CMK (cell line): ENCODE results near the gene PAX2.

Experiments used
- DNase-seq: peaks from one replicate; pipeline ENCODE4 v3.0.0-alpha.2; 2010; ENCODE audit warnings: low read depth

Gene PAX2

DNA sequence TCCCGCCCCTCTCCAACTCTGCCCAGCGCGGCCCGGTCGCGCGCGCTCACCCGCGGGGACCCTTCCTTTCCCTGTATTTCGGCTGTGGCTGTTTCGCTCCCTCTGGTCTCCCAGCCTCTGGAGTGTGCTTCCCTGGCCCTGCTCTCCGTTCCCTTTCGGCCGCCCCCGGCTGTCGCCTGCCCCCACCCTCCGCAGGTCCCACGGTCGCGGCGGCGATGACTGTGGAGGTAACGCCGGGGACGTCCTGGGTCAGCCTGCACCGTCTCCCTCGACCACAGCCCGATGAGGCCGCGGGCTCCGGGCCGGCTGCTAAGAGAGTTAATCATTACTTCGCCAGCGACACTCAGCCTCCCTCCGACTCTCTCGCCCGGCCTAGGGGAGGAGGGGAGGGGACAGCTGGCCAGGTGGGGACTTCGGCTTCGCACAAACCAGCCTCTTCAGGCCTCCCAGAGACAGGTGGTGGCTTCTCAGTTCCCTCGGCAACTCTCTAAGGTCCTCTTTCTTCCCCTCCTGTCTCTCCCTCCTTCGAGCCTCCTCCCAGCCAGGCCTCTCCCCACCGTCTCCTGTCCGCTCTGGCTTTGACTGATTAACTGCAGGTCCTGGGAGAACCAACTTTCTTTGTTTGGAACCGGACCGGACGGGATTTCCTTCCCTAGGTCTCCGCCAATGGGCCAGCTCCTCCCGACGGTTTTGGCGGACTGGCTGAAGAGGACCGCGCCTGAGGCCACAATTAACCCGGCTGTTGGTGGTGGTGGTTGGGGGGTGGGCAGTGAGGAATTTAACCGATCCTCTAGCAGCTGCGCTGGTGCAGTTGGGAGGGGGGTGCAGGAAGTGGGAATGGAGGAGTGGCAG, 5.6 kb upstream of the PAX2 start:
- no peak for DNase-seq

DNA sequence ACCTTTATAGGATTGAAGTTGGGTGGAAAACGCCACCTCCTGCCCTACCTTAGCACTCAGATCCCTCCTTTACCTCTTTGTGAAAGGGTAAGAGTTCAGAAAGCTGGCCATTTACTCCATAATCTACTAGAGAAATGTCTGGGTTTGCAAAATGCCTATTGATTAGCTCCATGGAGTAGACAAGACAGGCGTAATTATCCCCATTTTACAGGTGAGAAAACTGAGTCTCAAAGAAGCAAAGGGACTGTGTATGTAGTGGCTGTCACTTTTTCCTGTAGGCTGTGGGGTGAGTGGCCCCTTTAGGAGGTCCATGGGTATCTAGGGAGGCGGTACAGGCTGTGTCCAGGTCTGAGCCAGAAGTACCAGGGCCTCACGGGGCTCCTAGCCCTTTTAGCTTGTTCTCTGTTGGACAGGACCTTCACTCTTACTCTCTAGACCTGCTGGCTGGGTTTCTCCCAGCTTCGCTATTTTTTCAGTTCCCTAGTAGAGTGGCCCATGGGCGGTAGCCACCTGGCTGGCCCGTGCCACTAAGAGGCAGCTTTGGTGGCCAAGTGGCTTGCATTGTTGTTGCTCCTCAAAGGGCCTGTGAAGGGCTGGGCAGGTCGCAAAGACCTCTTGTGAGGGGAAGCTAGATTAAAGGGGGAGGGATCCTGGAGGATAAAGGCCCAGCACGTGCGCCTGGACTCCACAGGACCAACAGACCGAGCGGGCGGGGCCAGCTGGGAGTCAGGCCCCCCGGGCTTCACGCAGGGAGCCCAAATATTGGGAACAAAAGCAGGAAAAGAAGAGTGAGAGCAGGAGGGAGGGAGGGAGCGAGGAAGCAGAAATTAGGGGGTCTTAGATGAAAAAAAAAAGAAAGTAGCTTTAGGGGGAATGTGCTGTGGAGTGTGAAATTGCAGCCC, 4.7 kb upstream of the PAX2 start:
- no peak for DNase-seq

DNA sequence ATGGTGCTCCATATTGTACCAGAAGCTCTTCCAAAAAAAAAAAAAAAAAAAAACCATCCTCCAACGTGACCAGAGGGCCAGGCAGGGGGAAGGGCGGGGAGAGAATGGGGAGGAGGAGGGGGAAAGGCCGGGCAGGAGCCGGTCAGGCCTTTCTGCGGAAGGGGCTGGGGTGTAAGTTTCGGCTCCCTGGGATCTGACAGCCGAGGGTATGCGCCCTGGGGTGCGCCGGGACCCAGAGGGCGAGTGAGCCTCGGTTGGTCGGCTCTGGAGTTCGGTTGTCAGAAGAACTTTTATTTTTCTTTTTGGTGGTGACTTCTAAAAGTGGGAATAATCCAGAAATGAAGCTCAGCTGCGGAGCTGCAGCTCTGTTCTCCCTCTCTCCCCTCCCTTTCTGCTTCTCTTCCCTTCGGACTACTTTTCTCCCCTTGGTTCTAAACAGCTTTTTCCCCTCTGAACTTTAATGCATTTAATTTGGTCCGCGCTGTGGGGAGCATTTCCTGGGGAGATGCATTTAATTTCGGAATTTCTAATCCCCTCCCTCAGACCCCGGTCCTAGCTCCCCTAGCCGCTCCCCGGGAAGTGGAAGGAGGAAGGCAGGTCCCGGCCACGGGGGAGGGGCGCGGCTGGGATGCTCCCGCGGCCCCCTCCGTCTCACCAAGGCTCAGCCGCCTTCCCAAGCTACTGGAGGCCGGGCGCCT, 3.9 kb upstream of the PAX2 start:
- no peak for DNase-seq

DNA sequence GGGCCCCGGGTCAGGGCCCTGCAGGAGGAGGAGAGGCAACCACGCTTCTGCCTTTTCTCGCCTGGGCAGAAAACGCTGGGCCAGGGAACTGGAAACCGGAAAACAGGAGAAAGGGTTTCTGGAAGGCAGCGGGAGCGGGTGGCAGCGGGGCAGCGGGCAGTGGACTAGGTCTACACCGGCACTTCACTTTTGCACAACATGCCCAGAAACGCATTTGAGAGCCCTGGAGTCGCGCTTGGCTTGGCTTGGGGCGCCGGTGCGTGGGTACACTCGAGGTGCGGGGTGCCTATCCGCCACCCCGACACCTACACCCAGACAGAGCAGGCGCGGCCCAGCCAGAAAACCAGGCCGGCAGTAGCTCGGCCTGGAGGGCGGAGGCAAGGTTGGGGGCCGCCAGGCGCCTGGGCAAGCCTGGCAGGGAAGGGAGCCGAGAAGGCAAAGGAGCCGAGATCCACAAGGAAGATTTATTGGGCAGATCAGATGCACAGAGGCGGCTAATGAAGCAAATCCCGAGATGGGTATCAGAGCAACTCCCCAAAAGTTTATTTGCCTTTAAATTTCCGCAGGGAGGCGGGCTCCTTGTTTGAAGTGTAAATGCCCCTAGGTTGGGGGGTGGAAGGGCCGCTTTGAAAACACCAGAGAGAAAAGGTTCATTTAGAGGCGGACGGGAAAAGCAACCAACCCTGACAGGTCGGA, 3.2 kb upstream of the PAX2 start:
- no peak for DNase-seq

DNA sequence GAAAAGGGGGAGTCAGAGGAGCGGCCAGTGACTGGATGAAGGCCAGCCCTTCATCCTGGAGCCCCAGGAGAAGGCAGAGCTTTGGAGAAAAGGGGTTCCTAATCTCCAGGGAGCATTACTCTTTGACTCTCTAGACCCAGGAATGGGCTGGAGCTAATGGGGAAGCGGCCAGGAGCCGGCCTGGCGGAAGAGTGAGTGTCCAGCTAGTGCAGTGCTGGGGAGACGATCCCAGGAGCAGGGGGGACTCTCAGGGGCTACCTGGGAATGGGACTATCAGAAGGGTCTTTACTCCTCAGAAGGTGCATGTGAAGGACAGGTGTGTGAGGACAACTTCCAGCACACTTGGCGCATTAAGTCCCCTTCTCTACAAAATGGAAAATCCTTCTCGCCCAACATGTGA, 2.4 kb upstream of the PAX2 start:
- DNase-seq, result no peak

DNA sequence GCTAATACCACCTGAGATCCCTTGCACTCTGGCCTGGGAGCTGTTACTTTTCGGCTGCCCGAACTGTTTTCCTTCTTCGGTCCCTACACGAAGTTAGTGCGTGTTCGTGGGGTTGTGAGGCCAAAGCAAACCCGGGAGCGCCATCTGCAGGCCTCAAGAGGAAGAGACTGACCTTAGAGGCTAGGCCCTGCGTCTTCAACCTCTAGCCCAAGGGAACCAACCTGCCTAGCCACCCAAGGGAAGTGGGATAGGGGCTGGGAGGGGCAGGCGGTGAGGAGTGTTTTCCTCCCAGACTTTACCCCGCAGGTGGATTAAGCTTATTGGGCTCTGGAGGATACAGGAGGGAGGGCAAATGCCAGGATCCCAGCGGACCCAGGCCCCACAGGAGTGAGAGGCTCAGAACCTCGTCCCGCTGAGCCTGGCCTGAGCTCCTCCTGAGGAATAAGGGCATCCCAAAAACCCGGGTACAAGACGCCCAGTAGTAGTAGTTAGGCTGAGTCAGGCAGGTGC, 1.7 kb upstream of the PAX2 start:
- DNase-seq, result peak; percentile 68

DNA sequence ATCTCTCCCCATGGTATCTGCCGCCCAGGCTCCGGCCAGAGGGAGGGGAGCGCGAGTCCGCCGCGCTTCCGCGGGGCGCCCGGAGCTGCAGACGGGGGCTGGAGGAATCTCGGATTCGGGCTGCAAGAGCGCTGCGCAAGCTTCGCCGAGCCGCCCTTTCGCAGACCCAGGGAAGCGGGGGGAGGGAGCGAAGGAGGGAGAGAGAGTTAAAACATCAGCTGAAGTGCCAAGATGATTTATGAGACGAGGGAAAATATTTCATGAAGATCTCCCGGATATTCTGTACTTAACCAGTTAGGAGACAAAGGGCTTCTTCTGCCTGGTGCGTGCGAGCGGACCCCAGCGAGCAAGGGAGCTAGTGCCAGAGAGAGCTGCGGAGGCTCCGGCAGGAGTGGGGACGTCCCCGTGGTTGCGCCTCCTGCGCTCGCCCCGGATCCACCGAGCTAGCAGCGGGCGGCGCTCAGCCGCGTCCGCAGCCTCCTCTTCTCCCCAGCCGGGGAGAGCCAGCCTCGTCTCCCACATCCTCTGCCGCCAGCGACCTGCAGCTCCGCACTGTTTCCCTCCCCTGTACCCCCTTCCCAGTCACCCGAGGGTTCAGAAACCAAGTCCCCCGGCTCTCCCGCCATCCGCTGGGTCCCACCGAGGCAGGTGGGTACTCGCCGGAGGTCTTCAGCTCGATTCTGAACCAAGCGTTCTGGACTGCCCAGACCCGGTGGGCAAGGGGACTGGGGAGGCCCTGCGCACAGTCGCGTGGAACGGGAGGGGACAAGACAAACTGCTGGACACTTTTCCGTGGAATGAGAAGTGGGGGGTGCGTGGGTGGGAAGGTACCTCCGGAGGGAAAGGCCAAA, 1.0 kb upstream of the PAX2 start:
- no peak for DNase-seq

DNA sequence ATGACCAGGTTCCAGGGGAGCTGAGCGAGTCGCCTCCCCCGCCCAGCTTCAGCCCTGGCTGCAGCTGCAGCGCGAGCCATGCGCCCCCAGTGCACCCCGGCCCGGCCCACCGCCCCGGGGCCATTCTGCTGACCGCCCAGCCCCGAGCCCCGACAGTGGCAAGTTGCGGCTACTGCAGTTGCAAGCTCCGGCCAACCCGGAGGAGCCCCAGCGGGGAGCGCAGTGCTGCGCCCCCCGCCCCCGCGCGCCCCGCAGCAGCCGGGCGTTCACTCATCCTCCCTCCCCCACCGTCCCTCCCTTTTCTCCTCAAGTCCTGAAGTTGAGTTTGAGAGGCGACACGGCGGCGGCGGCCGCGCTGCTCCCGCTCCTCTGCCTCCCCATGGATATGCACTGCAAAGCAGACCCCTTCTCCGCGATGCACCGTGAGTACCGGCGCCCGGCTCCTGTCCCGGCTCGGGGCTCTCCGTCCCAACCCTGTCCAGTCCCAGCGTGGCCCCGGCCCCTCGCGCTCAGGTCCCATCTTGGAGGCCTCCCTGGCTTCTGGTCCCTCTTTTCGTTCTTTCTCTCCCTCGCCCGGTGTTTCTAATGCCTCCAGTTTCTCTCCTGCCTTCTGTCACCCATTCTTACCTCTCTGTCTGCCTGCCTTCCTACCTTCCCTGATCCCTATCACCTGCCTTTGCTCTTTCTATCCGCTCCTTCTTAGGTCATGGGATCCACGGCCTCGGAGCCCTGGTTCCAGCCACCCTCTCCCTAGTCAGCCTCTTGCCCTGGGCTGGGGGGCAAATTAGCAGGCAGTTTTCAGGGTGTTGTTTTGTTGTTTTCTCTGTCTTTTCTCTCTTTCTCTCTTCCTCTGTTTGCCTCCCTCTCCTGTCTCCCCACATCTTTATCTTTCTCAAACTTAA, 751 bp downstream of the PAX2 start:
- no peak for DNase-seq

DNA sequence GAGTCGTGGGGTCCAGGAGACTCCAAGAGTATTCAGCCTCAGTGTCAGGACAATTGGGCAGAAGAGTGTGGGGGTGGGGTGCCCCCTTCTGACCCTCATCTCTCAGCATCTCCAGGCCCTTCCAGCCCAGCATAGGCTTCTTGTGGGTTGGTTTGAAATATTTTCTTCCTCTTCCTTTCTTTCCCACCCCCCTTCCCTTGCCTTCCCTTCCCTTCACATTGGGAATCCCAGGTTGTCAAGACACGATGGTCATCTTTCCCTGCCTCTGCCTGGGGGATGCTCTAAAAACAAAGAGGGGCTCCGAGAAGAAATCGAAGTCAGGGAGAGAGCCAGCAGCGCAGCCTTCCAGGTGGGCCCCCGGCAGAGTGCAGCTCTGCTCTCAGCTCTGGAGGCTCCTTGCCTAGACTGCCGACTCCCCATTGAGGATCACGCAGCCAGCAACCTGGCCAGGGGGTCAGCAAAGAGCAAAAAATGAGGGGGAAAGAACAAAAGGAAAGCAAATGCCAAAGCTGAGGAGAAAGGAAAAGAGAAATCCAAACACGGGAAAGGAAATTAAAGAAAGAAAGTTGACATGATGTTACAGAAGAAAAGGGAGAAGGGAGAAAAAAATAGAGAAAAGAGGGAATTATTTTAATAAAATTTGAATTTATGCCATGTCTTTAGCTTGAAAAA, 1.5 kb downstream of the PAX2 start:
- DNase-seq, result no peak

DNA sequence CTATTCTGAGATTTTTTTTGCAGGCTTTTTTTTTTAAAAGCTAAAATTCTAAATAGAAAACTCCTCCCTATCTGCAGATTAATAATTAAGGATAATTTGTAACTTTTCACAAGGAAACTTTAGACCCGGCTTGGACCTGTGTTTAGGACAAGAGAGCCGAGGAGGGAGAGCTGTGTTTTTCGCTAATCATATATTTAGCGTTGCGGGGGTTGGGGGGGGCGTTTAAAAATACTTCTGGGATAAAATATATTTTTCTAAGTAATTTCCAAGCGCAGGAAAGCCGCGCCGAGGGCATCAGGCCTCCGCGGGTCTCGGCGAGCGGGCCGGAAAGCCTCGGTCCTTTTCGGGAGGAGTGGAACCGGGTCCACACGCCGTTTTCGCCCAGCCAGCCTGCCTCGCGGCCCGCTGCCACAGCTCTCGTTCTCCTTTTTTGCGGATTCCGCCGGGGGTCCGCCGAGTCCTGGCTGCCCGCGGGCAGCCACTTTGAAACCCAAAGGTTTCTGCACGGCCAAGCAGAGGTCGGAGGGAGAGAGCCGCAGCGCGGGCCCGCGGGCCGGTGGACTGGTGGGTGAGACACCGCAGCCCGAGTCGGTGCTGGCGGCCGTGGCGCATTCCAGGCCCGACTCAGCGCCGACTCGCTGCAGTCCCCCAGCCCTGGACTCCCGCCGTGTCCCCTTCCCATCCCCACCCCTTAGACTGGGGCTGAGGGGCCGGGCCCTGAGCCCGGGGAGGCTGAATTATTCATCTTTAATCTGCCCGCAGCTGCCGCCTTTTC, 2.3 kb downstream of the PAX2 start:
- no peak for DNase-seq

DNA sequence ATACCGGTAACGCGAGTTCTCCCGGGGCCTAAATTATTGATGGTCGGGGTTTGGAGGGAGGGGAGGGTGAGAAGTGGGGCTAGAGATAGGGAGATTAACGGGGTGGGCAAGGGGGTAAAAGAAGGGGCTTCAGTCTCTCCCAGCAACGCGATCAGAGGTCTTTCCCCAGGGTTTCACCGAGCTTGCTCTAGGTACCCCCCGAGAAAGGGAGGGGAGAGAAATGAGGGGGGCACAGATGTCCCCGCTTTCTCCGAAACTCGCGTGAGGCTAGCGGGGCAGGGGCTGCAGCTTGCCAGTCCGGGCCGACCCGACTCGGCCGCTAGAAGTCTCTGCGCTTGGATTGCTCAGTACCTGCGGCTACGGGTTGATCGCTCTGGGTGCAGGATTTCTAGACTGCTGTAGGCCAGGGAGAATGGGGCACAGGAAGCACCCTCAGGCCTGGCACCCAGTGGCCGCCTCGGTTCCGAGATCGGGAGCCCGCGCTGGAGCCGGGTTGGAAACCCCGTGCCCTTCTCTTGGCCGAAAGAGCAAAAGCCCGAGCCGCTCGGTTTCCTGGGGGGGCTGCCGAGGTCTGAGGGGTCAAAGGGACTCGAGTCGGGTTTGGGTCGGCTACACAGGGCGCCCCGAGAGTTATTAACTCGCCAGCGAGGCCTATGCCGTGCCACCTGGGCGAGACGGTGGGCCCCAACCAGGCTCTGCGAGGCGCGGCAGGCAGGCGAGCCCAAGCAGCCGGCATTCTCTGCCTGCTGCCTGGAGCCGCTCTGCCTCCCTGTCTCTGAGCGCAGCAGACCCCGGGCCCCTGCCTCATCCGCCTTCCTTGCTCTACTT, 3.1 kb downstream of the PAX2 start:
- DNase-seq, result no peak

DNA sequence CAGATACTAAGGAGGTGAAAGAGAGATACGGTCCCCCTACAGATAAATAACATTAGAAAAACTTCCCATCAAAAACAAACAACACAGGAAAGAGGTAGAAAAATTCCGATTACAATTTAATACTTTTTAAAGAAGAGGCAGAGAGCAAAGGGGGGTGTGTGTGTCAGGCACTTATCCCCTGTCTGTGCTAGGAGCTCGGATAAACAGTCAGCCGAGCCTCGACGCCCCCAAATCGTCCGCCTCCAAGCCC, 3.6 kb downstream of the PAX2 start:
- no peak for DNase-seq

DNA sequence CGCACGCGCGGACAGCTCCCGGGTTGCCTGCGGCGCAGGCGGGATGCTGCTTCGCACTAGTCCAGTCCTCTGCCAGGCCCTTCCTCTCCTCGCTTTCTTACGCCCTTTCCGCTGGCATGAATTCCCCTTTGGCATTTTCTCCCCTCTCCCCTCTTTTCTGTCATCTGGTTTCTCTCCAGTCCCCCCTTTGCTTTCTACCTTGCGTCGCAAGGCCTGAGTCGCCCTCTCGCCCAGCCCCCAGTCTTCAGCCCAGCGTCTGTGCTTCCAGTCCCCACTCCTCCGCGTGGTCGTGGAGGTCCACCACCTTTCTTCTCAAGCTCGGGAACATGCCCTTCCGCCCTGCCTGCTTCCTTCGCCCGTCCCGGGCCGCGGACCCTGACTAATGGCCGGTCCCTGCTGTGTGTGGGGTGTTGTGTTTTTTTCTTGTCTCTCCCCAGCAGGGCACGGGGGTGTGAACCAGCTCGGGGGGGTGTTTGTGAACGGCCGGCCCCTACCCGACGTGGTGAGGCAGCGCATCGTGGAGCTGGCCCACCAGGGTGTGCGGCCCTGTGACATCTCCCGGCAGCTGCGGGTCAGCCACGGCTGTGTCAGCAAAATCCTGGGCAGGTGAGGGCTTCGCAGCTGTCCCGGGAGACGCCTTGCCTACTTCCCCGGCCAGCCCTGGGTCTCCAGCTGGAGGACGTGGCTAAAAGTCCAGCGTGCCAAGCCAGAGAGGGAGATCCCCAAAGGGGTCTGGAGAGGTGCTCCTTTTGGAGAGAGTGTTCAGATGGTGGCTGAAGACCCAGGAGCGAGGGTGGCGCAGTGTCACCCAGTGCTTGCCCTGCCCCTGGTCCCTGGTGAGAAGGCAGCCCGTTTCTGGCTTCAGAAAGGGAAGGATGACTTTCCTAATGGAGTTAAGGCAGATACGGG, 4.2 kb downstream of the PAX2 start:
- no peak for DNase-seq

DNA sequence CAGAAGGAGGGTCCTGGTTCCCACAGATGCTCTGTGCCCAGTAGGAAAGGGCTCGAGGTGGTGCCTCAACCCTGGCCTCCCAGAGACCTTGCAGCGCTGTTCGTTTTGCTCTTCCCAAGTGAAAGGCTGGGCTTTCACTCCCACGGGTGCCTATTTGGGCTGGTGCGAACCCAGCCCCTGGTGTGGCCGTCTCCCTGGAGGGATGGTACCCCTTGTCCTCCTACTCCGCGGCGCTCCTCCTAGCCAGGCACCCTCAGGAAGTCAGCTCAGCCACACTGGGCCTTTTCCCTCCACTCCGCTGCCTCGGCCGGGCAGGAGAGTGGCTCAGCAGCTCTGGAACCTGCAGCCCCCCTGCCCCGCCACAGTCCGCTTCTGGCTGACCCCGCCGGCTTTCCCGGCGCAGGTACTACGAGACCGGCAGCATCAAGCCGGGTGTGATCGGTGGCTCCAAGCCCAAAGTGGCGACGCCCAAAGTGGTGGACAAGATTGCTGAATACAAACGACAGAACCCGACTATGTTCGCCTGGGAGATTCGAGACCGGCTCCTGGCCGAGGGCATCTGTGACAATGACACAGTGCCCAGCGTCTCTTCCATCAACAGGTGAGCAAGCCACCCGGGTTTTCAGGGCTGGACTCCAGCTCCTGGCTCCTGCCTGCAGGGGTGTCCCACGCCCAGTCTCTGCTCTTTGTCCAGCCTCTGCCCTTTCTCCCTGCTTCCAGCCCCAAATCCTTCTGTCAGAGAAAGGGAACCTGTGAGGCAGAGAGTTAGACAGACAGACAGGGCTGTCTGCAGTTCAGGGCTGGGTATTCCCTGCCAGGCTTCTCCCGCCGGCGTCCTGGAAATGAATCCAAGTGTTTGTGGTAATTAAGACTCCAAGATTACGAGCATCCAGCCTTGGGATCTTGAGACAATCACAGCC, 5.2 kb downstream of the PAX2 start:
- no peak for DNase-seq

DNA sequence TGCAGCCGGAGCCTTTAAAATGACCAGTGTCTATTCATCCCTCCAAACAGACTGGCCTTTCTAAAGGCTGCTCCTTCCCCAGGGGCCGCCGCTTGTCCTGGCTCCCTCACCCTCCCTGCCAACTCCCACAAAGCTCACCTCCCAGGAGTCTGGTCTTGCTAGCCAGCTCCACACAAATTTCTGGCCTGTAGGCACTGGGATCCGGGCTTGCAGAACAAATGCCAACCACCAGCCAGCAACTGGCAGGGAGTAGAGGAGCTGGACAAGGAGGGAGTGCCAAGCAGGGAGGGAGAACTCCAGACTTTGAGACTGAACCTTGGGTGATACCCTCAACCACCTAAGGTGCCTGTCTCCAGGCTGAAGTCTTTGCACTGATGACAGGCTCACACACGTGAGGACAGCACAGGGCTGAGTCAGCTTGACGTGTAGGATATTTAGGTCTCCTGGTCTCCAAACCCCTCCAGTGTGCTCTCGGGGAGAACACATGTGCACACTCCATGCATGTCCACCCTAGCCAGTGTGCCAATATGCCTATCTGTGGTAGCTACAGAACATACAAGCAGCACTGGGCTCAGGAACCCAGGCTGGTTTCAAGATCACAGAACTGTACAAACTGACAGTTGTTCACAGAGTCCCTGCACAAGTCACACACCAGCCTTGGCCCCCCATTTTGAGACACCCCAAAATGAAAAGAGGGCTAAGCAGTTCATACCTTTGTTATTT, 6.0 kb downstream of the PAX2 start:
- no peak for DNase-seq
